Activated T-helper 2 cell treated with anti-CD3 and anti-CD28 coated beads, Interferon-gamma antibody, Interleukin-2, Interleukin-4, amounts not matched to agents 10 μg/mL and 5 μg/mL and 100 μg/mL, durations not matched to agents 14 hours and 24 hours and 36 hours (primary cell): ENCODE data around the gene DIABLO. TPM values are rescaled to one million over a fixed set of nuclear protein-coding genes. Genes with fewer than 3 reads are reported as not detected.
A peak's percentile ranks its signal among the peaks of the same experiment; 100 is the strongest.

Source experiments
- DNase-seq: peaks from one replicate; pipeline ENCODE4 v3.0.0; 2021; ENCODE audit warnings: low spot score
- H3K27ac Mint-ChIP-seq: one replicate; pipeline ENCODE4 v1.8.0; 2021; ENCODE audit warnings: mixed read lengths
- H3K27me3 Mint-ChIP-seq: one replicate; pipeline ENCODE4 v1.8.0; 2021; ENCODE audit warnings: low read depth, mixed read lengths
- H3K36me3 Mint-ChIP-seq: one replicate; pipeline ENCODE4 v1.8.0; 2021; ENCODE audit warnings: low read depth, mixed read lengths
- H3K4me1 Mint-ChIP-seq: one replicate; pipeline ENCODE4 v1.8.0; 2021; ENCODE audit warnings: low read depth, mixed read lengths
- H3K4me3 Mint-ChIP-seq: one replicate; pipeline ENCODE4 v1.8.0; 2021; ENCODE audit warnings: low read depth, mild to moderate bottlenecking, moderate library complexity, mixed read lengths
- H3K9me3 Mint-ChIP-seq: one replicate; pipeline ENCODE4 v1.8.0; 2021; ENCODE audit warnings: mixed read lengths
- intact Hi-C: fragments of 100-400 bp; cut with micrococcal nuclease; formaldehyde crosslinking; loops from one replicate; pipeline ENCODE4 v1.15.1; 2023
- total RNA-seq: library from RNA; stranded (reverse); gene quantifications from 2 replicates; pipeline ENCODE4 v1.2.3, GENCODE V29; 2022

Gene DIABLO
- total RNA-seq, 1 donor from 2014 or later, result 56.5 TPM

- DNase-seq, result no peak
- H3K4me1 Mint-ChIP-seq, result peaks cover 18% of the 10 kb centered on the region
- H3K36me3 Mint-ChIP-seq, result peaks cover 24% of the 10 kb centered on the region
- H3K9me3 Mint-ChIP-seq, result no peaks in the 10 kb centered on the region
- H3K27ac Mint-ChIP-seq, result peak overlapping the region; percentile 93
- peak overlapping the region; percentile 75 for H3K4me3 Mint-ChIP-seq
- H3K27me3 Mint-ChIP-seq, result no peaks in the 10 kb centered on the region
- intact Hi-C loops, result loop anchor here (2.0 kb wide), 2 partner anchors 17 to 23 kb away; partner anchors contain the start of genes DIABLO and VPS33A
These were observed 18.1 kb upstream of the DIABLO start for GRCh38 chr12:122243965-122244364.

GRCh38 chr12:122238861-122239260, 13.0 kb upstream of the DIABLO start:
- Mint-ChIP-seq H3K9me3 (no peaks in the 10 kb centered on the region), H3K4me1 (peaks cover under 1% of the 10 kb centered on the region), H3K27ac (no peak overlapping the region), H3K27me3 (no peaks in the 10 kb centered on the region), H3K4me3 (no peak overlapping the region), H3K36me3 (peaks cover 33% of the 10 kb centered on the region)
- intact Hi-C loops, result no loop called here
- DNase-seq, result no peak

- Mint-ChIP-seq H3K9me3 (no peaks in the 10 kb centered on the region), H3K27me3 (no peaks in the 10 kb centered on the region), H3K36me3 (peaks cover 43% of the 10 kb centered on the region), H3K4me3 (no peak overlapping the region), H3K27ac (no peak overlapping the region), H3K4me1 (no peaks in the 10 kb centered on the region)
- no peak for DNase-seq
- intact Hi-C loops, result no loop called here
These were observed 9.9 kb upstream of the DIABLO start for GRCh38 chr12:122235741-122236140.

- Mint-ChIP-seq H3K9me3 (no peaks in the 10 kb centered on the region), H3K4me1 (peaks cover 2% of the 10 kb centered on the region), H3K4me3 (no peak overlapping the region), H3K27me3 (no peaks in the 10 kb centered on the region), H3K27ac (no peak overlapping the region), H3K36me3 (peaks cover 38% of the 10 kb centered on the region)
- DNase-seq, result no peak
- intact Hi-C loops, result no loop called here
These were observed 6.8 kb upstream of the DIABLO start for GRCh38 chr12:122232691-122233090.

GRCh38 chr12:122230798-122231197, 4.9 kb upstream of the DIABLO start:
- H3K27me3 Mint-ChIP-seq, result no peaks in the 10 kb centered on the region
- H3K9me3 Mint-ChIP-seq, result no peaks in the 10 kb centered on the region
- intact Hi-C loops, result no loop called here
- H3K27ac Mint-ChIP-seq, result no peak overlapping the region
- H3K4me3 Mint-ChIP-seq, result no peak overlapping the region
- DNase-seq, result no peak
- peaks cover 10% of the 10 kb centered on the region for H3K4me1 Mint-ChIP-seq
- peaks cover 35% of the 10 kb centered on the region for H3K36me3 Mint-ChIP-seq

- no peak for DNase-seq
- Mint-ChIP-seq H3K4me3 (no peak overlapping the region), H3K9me3 (no peaks in the 10 kb centered on the region), H3K27me3 (no peaks in the 10 kb centered on the region), H3K36me3 (peaks cover 37% of the 10 kb centered on the region), H3K4me1 (peaks cover 22% of the 10 kb centered on the region), H3K27ac (no peak overlapping the region)
- intact Hi-C loops, result loop anchor here (10.0 kb wide), 2 partner anchors 297 to 393 kb away; partner anchors contain the start of genes KNTC1 and RSRC2
These were observed 2.2 kb upstream of the DIABLO start for GRCh38 chr12:122228092-122228491.

GRCh38 chr12:122227341-122227740, 1.5 kb upstream of the DIABLO start:
- DNase-seq, result no peak
- H3K27ac Mint-ChIP-seq, result peak overlapping the region; percentile 12
- H3K9me3 Mint-ChIP-seq, result no peaks in the 10 kb centered on the region
- no peaks in the 10 kb centered on the region for H3K27me3 Mint-ChIP-seq
- intact Hi-C loops, result loop anchor here (2.0 to 10.0 kb wide), 3 partner anchors 17 to 393 kb away; partner anchors contain the start of genes KNTC1 and RSRC2
- peak overlapping the region; percentile 73 for H3K4me3 Mint-ChIP-seq
- peaks cover 22% of the 10 kb centered on the region for H3K4me1 Mint-ChIP-seq
- peaks cover 38% of the 10 kb centered on the region for H3K36me3 Mint-ChIP-seq

GRCh38 chr12:122226366-122227125, 694 bp upstream of the DIABLO start:
- Mint-ChIP-seq H3K9me3 (no peaks in the 10 kb centered on the region), H3K4me1 (peaks cover 22% of the 10 kb centered on the region), H3K27me3 (no peaks in the 10 kb centered on the region), H3K4me3 (peak overlapping the region; percentile 73), H3K27ac (peak overlapping the region; percentile 12), H3K36me3 (peaks cover 39% of the 10 kb centered on the region)
- intact Hi-C loops, result loop anchor here (1.0 to 10.0 kb wide), 4 partner anchors 18 to 392 kb away; partner anchors contain the start of genes KNTC1, RSRC2 and VPS33A
- no peak for DNase-seq

GRCh38 chr12:122216445-122216844, 9.4 kb downstream of the DIABLO start:
- H3K4me1 Mint-ChIP-seq, result no peaks in the 10 kb centered on the region
- no peaks in the 10 kb centered on the region for H3K27me3 Mint-ChIP-seq
- H3K9me3 Mint-ChIP-seq, result no peaks in the 10 kb centered on the region
- intact Hi-C loops, result no loop called here
- H3K36me3 Mint-ChIP-seq, result peaks cover 73% of the 10 kb centered on the region
- no peak overlapping the region for H3K27ac Mint-ChIP-seq
- H3K4me3 Mint-ChIP-seq, result no peak overlapping the region
- no peak for DNase-seq

GRCh38 chr12:122215771-122216170, 10.1 kb downstream of the DIABLO start:
- H3K27me3 Mint-ChIP-seq, result no peaks in the 10 kb centered on the region
- H3K4me1 Mint-ChIP-seq, result no peaks in the 10 kb centered on the region
- H3K9me3 Mint-ChIP-seq, result no peaks in the 10 kb centered on the region
- no peak overlapping the region for H3K27ac Mint-ChIP-seq
- intact Hi-C loops, result no loop called here
- no peak overlapping the region for H3K4me3 Mint-ChIP-seq
- no peak for DNase-seq
- peaks cover 71% of the 10 kb centered on the region for H3K36me3 Mint-ChIP-seq

- peaks cover 39% of the 10 kb centered on the region for H3K36me3 Mint-ChIP-seq
- H3K4me3 Mint-ChIP-seq, result no peak overlapping the region
- peaks cover 4% of the 10 kb centered on the region for H3K4me1 Mint-ChIP-seq
- peaks cover 10% of the 10 kb centered on the region for H3K27me3 Mint-ChIP-seq
- H3K27ac Mint-ChIP-seq, result no peak overlapping the region
- DNase-seq, result no peak
- no peaks in the 10 kb centered on the region for H3K9me3 Mint-ChIP-seq
- intact Hi-C loops, result no loop called here
These were observed 17.6 kb downstream of the DIABLO start for GRCh38 chr12:122208073-122208820.

GRCh38 chr12:122207391-122207790, 18.5 kb downstream of the DIABLO start:
- Mint-ChIP-seq H3K36me3 (peaks cover 36% of the 10 kb centered on the region), H3K4me1 (peaks cover 6% of the 10 kb centered on the region), H3K4me3 (no peak overlapping the region), H3K27me3 (peaks cover 16% of the 10 kb centered on the region), H3K27ac (no peak overlapping the region), H3K9me3 (no peaks in the 10 kb centered on the region)
- DNase-seq, result no peak
- intact Hi-C loops, result no loop called here

- no peak overlapping the region for H3K27ac Mint-ChIP-seq
- intact Hi-C loops, result no loop called here
- peaks cover 17% of the 10 kb centered on the region for H3K27me3 Mint-ChIP-seq
- no peaks in the 10 kb centered on the region for H3K9me3 Mint-ChIP-seq
- DNase-seq, result no peak
- peaks cover 6% of the 10 kb centered on the region for H3K4me1 Mint-ChIP-seq
- H3K36me3 Mint-ChIP-seq, result peaks cover 32% of the 10 kb centered on the region
- H3K4me3 Mint-ChIP-seq, result no peak overlapping the region
These were observed 18.9 kb downstream of the DIABLO start for GRCh38 chr12:122206976-122207375.
